ENCODE results near the gene CENPF. TPM values are rescaled to one million over a fixed set of nuclear protein-coding genes. Genes with fewer than 3 reads are reported as not detected.

Gene CENPF
- total RNA-seq, 4 donors from 2014 or later: 13.8 to 26.3 (median 18.8) TPM

DNA sequence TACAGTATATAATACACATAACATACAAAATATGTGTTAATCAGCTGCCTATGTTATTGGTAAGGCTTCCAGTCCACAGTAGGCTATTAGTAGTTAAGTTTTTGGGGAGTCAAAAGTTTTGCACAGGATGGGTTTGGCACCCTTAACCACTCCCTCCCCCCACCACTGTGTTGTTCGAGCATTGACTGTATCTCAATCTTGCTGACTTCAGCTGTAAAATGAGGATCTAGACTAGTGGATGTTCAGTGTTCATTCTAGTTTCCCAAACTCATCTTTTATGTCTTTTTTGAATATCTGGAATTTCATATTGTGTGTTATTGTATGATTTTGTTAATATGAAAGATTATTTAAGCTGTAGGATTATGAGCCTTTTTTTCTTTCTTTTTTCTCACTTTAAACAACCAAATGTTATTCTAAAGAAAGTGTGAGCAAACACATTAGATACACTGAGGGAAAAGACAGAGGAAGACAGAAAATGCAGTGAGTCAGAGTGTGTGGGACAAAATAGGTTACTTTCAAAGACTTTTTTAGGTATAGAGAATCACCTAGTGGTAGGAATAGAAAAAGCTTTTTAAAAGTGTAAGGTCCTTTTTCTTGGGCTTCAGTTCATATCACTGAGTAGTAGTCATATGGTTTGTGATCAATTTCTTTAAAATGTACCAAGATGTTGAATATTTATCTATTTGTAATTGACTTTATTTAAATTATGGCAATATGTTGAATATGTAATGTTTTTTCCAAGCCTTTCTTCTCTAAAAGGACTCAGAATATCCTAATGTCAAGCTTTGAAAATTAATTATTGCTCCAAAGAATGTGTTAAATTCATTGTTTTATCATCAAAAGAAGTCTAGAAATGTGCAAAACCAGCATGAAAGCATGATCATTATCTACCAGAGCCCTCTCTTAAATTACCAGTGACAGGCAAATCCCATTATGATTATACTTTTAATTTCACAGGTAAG, 17.9 kb upstream of the CENPF start:
- Histone ChIP-seq H3K4me3 (no peak overlapping the region), H3K27ac (no peak overlapping the region), H3K4me1 (peaks cover 0 to 31% (median 6%) of the 10 kb centered on the region in 3 donors), H3K27me3 (no peaks in the 10 kb centered on the region), H3K36me3 (no peaks in the 10 kb centered on the region), H3K9me3 (no peaks in the 10 kb centered on the region)
- intact Hi-C loops (cut with DNase I): loop anchor here (5.0 kb wide), 1 partner anchor 253 kb away; no protein-coding TSS in a partner anchor
- no peak for DNase-seq
- TF ChIP-seq, protein P1, sequence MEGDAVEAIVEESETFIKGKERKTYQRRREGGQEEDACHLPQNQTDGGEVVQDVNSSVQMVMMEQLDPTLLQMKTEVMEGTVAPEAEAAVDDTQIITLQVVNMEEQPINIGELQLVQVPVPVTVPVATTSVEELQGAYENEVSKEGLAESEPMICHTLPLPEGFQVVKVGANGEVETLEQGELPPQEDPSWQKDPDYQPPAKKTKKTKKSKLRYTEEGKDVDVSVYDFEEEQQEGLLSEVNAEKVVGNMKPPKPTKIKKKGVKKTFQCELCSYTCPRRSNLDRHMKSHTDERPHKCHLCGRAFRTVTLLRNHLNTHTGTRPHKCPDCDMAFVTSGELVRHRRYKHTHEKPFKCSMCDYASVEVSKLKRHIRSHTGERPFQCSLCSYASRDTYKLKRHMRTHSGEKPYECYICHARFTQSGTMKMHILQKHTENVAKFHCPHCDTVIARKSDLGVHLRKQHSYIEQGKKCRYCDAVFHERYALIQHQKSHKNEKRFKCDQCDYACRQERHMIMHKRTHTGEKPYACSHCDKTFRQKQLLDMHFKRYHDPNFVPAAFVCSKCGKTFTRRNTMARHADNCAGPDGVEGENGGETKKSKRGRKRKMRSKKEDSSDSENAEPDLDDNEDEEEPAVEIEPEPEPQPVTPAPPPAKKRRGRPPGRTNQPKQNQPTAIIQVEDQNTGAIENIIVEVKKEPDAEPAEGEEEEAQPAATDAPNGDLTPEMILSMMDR (IDR thresholded peaks at IDR 0.05): peak in 5 of 6 experiments; percentile 66 to 88 (median 75)
- no peak for TF ChIP-seq POLR2A (IDR thresholded peaks at IDR 0.05)
- WGBS, 2 donors: 13 to 30% methylated on average over 1 of the region's 1 CpG

DNA sequence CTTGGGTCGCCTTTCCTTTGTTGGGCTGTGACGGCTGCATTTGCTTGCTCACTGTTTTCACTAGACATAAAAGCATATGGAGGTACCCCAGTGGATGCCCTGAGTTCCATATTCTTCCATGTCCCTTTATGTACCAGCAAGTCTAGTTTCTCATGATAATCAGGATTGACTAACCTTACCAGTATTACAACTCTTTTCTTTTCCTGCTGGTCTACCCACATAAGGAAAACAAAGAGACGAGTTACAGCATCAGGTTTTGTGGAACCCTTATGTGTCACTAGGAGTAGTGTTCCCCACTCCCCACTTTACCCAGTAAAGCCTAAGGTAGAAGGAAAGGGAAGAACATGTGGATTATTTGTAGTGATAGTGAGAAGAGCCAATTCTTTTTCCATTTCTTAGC, 16.4 kb upstream of the CENPF start:
- 79 to 87% methylated on average over 3 of the region's 3 CpGs for WGBS, 2 donors
- intact Hi-C loops (cut with DNase I): loop anchor here (5.0 kb wide), 1 partner anchor 254 kb away; no protein-coding TSS in a partner anchor
- H3K9me3 ChIP-seq: no peaks in the 10 kb centered on the region

DNA sequence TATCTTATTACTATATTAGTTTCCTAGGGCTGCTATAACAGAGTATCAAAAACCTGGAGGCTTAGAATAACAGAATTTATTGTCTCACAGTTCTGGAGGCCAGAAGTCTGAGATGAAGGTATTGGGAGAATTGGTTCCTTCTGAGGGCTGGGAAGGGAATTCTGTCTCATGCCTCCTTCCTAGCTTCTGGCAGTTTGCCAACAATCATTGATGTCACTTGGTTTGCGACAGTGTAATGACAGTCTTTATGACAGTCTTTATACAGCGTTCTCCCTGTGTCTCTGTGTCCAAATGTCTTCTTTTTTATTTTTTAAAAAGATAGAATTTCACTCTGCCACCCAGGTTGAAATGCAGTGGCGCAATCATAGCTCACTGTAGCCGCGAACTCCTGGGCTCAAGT, 15.8 kb upstream of the CENPF start:
- no peak for TF ChIP-seq POLR2A (IDR thresholded peaks at IDR 0.05)
- TF ChIP-seq, protein P1 (IDR thresholded peaks at IDR 0.05): no peak
- H3K9me3 ChIP-seq: no peaks in the 10 kb centered on the region
- H3K27me3 ChIP-seq: no peaks in the 10 kb centered on the region
- no peak overlapping the region for H3K27ac ChIP-seq
- WGBS, 2 donors: 66 to 93% methylated on average over 5 of the region's 5 CpGs
- no peak overlapping the region for H3K4me3 ChIP-seq
- DNase-seq: no peak
- H3K36me3 ChIP-seq: no peaks in the 10 kb centered on the region
- intact Hi-C loops (cut with DNase I): loop anchor here (5.0 kb wide), 1 partner anchor 255 kb away; no protein-coding TSS in a partner anchor
- peaks cover 0 to 22% (median 2%) of the 10 kb centered on the region in 3 donors for H3K4me1 ChIP-seq

More for the DNA sequence above, 16.4 kb upstream of the CENPF start:
- Histone ChIP-seq H3K36me3 (no peaks in the 10 kb centered on the region), H3K4me3 (no peak overlapping the region), H3K27ac (no peak overlapping the region), H3K4me1 (peaks cover 0 to 27% (median 6%) of the 10 kb centered on the region in 3 donors), H3K27me3 (no peaks in the 10 kb centered on the region)
- DNase-seq: no peak
- no peak for TF ChIP-seq POLR2A (IDR thresholded peaks at IDR 0.05)
- TF ChIP-seq, protein P1 (IDR thresholded peaks at IDR 0.05): no peak

- intact Hi-C loops (cut with DNase I): loop anchor here (5.0 kb wide), 1 partner anchor 257 kb away; no protein-coding TSS in a partner anchor
- WGBS, 2 donors: 91 to 93% methylated on average over 4 of the region's 4 CpGs
- Histone ChIP-seq H3K4me1 (peaks cover 0 to 11% (median 0%) of the 10 kb centered on the region in 3 donors), H3K36me3 (no peaks in the 10 kb centered on the region), H3K4me3 (no peak overlapping the region), H3K27me3 (no peaks in the 10 kb centered on the region), H3K9me3 (no peaks in the 10 kb centered on the region), H3K27ac (no peak overlapping the region)
- no peak for TF ChIP-seq POLR2A (IDR thresholded peaks at IDR 0.05)
- TF ChIP-seq, protein P1 (IDR thresholded peaks at IDR 0.05): no peak
- no peak for DNase-seq
Measured at GRCh38 chr1:214588963-214589597, 13.9 kb upstream of the CENPF start.

Data from esophagus squamous epithelium (tissue), 5 donors.